Measurements from ENCODE around the gene CACYBP.
"Not testable (repeated sequence)": the region's sequence is repeated elsewhere in the genome, so short reads cannot be mapped to it uniquely, and the experiment has no call there.

The CACYBP gene

GRCh38 chr1:175015243-175015642, 15.5 kb downstream of the CACYBP start:
- DNase-seq: no peak

GRCh38 chr1:175019524-175019923, 19.8 kb downstream of the CACYBP start:
- DNase-seq: no peak

GRCh38 chr1:175023043-175023921, 23.5 kb downstream of the CACYBP start, which contains the start of gene MRPS14:
Gene MRPS14 (minus strand): TSS chr1:175023425. CDS start chr1:175023408, 17 bp downstream.
- DNase-seq: peak; percentile 98

- DNase-seq: not testable (repeated sequence)
Observed at GRCh38 chr1:175023922-175024242, 24.1 kb downstream of the CACYBP start.

- DNase-seq: no peak
Observed at GRCh38 chr1:175024773-175025172, 25.0 kb downstream of the CACYBP start.

- no peak for DNase-seq
Observed at GRCh38 chr1:175033953-175034352, 34.2 kb downstream of the CACYBP start.

- no peak for DNase-seq
Observed at GRCh38 chr1:175034775-175035174, 35.0 kb downstream of the CACYBP start.

- no peak for DNase-seq
Observed at GRCh38 chr1:175035865-175036264, 36.1 kb downstream of the CACYBP start.

- no peak for DNase-seq
Observed at GRCh38 chr1:175036476-175036875, 36.7 kb downstream of the CACYBP start.

GRCh38 chr1:175037416-175037815, 37.7 kb downstream of the CACYBP start:
- DNase-seq: no peak

- no peak for DNase-seq
Observed at GRCh38 chr1:175040324-175040879, 40.7 kb downstream of the CACYBP start.

- no peak for DNase-seq
Observed at GRCh38 chr1:175042650-175043049, 42.9 kb downstream of the CACYBP start.

- DNase-seq: no peak
Observed at GRCh38 chr1:175043824-175044223, 44.1 kb downstream of the CACYBP start.

- not testable (repeated sequence) for DNase-seq
Observed at GRCh38 chr1:175044591-175044990, 44.8 kb downstream of the CACYBP start.

GRCh38 chr1:175045097-175045496, 45.4 kb downstream of the CACYBP start:
- DNase-seq: no peak

GRCh38 chr1:175045519-175045918, 45.8 kb downstream of the CACYBP start:
- no peak for DNase-seq

GRCh38 chr1:175050992-175051391, 51.2 kb downstream of the CACYBP start:
- DNase-seq: no peak

GRCh38 chr1:175054736-175055135, 55.0 kb downstream of the CACYBP start:
- no peak for DNase-seq

Measured in NCI-H774 (cell line).